GM13977 (cell line): ENCODE data around the gene IL17RB.
A peak's percentile ranks its signal among the peaks of the same experiment; 100 is the strongest.

Experiments
- DNase-seq: peaks from one replicate; pipeline ENCODE4 v3.0.0; 2012; ENCODE audit warnings: low spot score
- in situ Hi-C: fragments of 300-500 bp; cut with MboI; formaldehyde crosslinking; loops from one replicate; pipeline ENCODE4 v1.12.0; 2022; ENCODE audit warnings: low sequenced_read_pairs, low pct_unique_long_range_greater_than_20kb, mixed read lengths, inconsistent platforms; ENCODE audit not compliant: unreplicated experiment
- TF ChIP-seq, protein P1 (sequence below): IDR thresholded peaks from 2 replicates; pipeline ENCODE4 v1.5.1; 2012; ENCODE audit warnings: mild to moderate bottlenecking, control low read depth; ENCODE audit not compliant: insufficient read depth; ENCODE audit errors: extremely low read depth, missing control alignments

The IL17RB gene

DNA sequence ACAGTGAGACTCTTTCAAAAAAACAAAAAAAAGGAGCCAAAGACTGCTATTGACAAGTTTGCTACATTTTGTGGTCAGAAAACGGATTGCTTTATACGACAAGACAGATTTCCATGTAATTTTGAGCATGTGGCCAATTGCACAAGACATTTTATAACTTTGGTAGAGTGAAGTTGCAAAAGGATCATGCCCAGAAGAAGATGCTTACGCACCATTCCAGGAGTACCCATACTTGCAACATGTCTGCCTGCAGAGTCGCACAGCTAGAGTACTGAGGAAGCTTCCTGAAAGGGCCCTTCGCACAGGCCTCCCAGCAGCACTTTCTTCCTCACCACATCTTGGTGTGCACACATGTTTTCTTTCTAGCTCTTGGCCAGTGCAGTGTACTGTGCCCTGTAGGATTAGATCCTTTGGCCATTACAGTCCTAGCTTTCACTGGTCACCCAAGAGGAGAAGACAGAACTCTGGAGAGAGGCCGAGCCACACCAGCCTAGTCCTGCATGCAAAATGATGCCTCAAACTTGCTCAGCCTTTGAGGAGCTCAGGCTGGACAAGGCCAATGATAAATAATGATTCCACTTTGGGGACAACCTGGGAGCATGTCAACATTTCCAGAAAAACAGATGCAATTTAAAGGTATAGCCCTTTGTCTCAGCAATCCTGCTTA, 11.8 kb upstream of the IL17RB start:
- DNase-seq: no peak
- TF ChIP-seq, protein P1, sequence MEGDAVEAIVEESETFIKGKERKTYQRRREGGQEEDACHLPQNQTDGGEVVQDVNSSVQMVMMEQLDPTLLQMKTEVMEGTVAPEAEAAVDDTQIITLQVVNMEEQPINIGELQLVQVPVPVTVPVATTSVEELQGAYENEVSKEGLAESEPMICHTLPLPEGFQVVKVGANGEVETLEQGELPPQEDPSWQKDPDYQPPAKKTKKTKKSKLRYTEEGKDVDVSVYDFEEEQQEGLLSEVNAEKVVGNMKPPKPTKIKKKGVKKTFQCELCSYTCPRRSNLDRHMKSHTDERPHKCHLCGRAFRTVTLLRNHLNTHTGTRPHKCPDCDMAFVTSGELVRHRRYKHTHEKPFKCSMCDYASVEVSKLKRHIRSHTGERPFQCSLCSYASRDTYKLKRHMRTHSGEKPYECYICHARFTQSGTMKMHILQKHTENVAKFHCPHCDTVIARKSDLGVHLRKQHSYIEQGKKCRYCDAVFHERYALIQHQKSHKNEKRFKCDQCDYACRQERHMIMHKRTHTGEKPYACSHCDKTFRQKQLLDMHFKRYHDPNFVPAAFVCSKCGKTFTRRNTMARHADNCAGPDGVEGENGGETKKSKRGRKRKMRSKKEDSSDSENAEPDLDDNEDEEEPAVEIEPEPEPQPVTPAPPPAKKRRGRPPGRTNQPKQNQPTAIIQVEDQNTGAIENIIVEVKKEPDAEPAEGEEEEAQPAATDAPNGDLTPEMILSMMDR: no peak
- in situ Hi-C loops: no loop called here

DNA sequence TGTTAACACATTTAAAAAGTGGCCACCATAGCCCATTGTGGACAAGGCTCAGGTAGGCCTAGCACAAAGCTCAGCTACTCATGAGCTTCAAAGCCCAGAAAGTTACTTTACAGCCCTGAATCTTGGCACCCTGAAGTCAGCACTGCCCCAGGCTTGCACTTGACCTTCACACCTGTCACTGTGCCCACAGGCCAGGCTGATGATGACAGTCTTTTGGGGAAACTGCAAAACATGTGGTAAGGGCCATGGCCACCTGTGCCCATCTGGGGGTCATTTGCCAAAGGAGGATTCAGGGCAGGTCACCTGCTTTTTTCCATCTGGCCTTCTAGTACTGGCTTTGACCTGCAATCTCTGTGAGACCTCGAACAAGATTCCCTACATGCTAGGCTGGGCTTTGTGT, 11.1 kb upstream of the IL17RB start:
- in situ Hi-C loops: no loop called here
- DNase-seq: no peak
- TF ChIP-seq, protein P1: no peak

DNA sequence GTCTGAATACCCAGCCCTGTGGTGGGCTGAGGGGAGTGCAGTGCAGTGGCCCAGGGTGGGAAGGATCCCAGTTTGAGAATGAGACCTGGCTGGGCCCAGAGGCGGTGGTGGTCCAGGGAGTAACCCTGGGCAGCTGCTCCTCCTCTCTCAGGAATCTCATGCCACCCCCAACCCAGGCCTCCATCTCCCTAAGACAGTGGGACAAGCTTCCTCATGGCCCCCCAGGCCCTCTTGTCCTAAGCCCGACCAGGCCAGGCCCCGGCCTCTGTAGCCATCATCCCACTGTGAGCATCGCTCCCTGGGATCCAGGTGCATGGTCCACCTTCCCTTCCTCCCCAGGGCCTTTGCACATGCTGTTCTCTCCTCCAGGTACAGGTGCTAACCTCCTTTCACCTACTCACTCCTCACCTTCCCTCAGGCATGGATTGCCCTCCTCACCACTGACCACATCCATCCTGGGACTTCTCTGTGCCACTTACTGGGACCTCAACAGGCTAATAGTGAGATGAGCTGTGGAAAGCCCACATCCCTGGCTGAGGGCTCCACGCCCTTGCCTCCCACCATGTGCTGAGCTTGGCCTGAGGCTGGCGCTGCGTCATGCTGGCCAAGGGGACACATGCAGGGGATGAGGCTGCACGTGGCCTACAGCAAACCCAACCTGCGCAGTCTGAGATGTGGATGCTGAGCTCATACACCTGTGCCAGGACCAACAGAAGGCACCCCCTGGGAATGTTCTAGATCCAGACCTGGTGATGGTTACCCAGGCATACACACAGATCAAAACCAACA, 10.1 kb upstream of the IL17RB start:
- in situ Hi-C loops: no loop called here
- DNase-seq: no peak
- TF ChIP-seq, protein P1: no peak

DNA sequence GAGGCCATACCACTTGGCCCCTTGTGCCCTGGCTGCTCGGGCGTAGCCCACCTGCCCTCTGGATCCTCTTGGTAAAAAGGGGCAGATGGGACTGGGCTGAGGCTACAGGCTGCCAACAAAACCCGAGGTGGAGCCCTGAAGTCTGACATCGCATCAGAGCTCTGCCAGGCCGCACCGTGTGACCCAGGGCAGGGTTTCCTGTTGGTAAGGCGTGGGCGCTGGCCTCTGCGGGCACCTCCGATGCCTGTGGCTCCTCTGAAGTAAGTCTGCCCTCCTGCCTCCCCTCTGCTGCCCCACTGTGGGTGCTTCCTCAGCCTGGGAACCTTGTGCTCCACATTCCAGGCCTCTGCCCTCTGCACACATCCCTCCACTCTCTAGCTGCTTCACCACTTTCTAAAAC, 9.0 kb upstream of the IL17RB start:
- DNase-seq: no peak
- TF ChIP-seq, protein P1: no peak
- in situ Hi-C loops: no loop called here

DNA sequence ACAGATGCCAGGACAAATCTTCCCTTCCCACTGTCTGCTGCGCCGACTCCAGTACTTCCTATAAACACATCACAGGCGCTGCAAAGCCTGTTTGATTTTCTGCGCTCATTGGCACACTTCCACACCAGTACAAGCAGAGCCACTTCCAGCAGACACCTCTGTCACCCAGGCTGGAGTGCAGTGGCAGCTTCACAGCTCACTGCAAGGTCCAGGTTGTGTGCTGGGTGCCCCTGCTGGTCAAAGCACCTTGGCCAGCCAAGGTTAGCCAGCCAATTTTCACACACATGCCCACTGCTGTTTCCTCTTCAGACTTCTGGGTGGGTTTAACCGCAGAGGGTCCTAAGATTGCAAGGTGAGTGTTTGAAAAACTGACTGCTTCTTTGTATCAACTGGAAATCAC, 5.1 kb upstream of the IL17RB start:
- TF ChIP-seq, protein P1: no peak
- in situ Hi-C loops: no loop called here
- no peak for DNase-seq

DNA sequence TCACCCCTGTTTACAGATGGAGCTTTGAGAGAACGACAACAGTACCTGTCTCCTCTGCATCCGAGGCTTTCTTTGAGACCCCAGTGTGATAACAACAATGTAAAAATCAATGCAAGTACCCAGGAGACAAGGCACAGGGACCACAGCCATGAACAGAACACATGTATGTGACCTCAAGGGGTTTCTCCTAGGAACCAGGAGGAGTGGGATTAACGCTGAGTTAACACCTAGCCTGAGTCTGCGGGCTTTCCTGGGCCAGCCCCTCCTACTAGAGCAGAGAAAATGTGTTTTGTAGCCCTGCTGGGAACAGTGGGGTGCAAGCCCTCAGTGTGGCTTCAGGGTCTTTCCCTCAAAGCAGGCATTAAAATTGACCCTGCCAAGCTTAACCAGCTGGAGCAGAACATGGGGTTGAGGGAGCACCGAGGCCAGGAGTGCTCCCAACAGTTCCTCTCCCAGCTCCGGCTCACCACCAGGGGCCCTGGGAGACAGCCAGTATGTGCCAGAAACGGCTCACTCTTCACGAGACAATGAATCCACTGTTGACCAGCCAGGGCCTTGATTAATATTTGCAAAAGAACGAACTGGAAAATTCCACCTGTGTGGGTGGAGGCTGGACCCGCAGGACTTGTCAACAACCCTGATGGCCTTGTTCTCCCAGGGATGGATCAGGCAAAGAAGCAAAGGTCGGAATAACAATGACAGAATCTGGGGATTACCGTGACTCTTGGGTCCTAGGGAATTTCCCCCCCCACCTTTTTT, 3.8 kb upstream of the IL17RB start:
- DNase-seq: peak; percentile 36
- in situ Hi-C loops: no loop called here
- TF ChIP-seq, protein P1: no peak
